Measurements from ENCODE around the gene HS2ST1.
"Not testable (repeated sequence)": the region's sequence is repeated elsewhere in the genome, so short reads cannot be mapped to it uniquely, and the experiment has no call there.

DNA sequence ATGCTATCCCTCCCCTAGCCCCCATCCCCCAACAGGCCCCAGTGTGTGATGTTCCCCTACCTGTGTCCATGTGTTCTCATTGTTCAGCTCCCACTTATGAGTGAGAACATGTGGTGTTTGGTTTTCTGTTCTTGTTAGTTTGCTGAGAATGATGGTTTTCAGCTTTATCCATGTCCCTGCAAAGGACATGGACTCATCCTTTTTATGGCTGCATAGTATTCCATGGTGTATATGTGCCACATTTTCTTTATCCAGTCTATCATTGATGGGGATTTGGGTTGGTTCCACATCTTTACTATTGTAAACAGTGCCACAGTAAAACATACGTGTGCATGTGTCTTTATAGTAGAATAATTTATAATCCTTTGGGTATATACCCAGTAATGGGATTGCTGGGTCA, 152.3 kb downstream of the HS2ST1 start:
- TF ChIP-seq, protein P1, sequence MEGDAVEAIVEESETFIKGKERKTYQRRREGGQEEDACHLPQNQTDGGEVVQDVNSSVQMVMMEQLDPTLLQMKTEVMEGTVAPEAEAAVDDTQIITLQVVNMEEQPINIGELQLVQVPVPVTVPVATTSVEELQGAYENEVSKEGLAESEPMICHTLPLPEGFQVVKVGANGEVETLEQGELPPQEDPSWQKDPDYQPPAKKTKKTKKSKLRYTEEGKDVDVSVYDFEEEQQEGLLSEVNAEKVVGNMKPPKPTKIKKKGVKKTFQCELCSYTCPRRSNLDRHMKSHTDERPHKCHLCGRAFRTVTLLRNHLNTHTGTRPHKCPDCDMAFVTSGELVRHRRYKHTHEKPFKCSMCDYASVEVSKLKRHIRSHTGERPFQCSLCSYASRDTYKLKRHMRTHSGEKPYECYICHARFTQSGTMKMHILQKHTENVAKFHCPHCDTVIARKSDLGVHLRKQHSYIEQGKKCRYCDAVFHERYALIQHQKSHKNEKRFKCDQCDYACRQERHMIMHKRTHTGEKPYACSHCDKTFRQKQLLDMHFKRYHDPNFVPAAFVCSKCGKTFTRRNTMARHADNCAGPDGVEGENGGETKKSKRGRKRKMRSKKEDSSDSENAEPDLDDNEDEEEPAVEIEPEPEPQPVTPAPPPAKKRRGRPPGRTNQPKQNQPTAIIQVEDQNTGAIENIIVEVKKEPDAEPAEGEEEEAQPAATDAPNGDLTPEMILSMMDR (IDR thresholded peaks at IDR 0.05) = not testable (repeated sequence)
- TF ChIP-seq POLR2A (IDR thresholded peaks at IDR 0.05) = not testable (repeated sequence)

Measured in breast epithelium (tissue), 3 donors.